H1 (cell line): ENCODE measurements around the gene UBE2E2. TPM values are rescaled to one million over a fixed set of nuclear protein-coding genes. Genes with fewer than 3 reads are reported as not detected.

Experiments
- CREB1 ChIP-seq: IDR thresholded peaks from 2 replicates; pipeline ENCODE4 v1.6.1; 2012; ENCODE audit warnings: inconsistent platforms
- EGR1 ChIP-seq: IDR thresholded peaks from 2 replicates; pipeline ENCODE4 v1.6.1; 2011; ENCODE audit warnings: low read depth, low read length, borderline replicate concordance
- polyA plus RNA-seq, 7 experiments: library from polyadenylated mRNA; depleted of rRNA in 3 of 7; stranded (reverse) in 5 of 7; unstranded in 2 of 7; fragments of >200 nt in 5 of 7; fragments of 200-250 nt in 2 of 7; gene quantifications; 1 replicate in 5 of 7; 2 replicates in 1 of 7; 4 replicates in 1 of 7; pipeline versions ENCODE4 v1.2.1 to v1.2.3, GENCODE V29; 2011 to 2013; ENCODE audit warnings: missing spikeins in 2 of 7, mixed read lengths in 2 of 7
- total RNA-seq: library from RNA; stranded (reverse); fragmentation: NEBNext Ultra II Directional; extraction: Animal tissue kit (Norgen Biotek cat#: 25700); gene quantifications from 2 replicates; pipeline ENCODE4 v1.2.1, GENCODE V29; 2021

Gene UBE2E2
- total and polyA plus RNA-seq, 2 of the 8 experiments (the other 6 are each of a cell fraction or from before 2014, with no cell fraction given), result 57.6 to 70.6 TPM

DNA sequence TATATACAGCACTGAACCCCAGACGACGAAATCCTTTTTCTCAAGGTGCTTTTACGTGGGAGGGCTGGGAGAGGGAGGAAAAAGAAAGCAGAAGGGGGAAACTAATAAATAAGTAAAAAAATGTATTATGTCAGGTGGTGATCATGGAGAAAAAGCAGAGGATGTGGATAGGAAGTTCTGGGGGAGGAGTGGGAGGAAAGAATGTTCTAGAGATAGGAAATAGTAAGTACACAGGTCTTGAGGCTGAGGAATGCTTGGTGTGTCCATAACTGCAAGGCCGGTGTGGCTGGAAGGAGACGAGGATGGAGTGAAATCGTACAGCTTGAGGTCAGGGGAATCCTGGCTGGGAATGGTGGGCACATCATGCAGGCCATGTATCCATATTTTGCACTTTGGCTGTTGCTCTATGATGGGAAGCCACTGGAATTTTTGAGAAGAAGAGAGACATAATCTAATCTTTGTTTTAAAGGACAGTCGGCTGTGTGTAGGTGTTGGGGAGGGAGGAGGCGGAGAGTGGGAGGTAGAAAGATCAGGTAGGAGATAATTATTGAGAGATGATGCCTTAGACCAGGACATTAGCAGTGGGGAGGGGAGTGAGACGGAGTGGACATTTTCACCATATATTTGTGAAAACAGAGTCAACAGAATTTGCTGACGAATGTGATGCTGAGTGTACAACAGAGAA, 1.8 kb upstream of the UBE2E2 start (continued):
- TF ChIP-seq CREB1 (no peak), EGR1 (no peak)
